Right hindlimb (tissue), 1 donor: ENCODE measurements around the gene ALDH9A1.
"Not testable (repeated sequence)": the region's sequence is repeated elsewhere in the genome, so short reads cannot be mapped to it uniquely, and the experiment has no call there.

ENCODE experiments used
- DNase-seq: peaks from one replicate; pipeline ENCODE4 v3.0.0-alpha.2; 2018

ALDH9A1 gene

GRCh38 chr1:165644064-165644735 lies 54.2 kb downstream of the ALDH9A1 start:
- no peak for DNase-seq

DNA sequence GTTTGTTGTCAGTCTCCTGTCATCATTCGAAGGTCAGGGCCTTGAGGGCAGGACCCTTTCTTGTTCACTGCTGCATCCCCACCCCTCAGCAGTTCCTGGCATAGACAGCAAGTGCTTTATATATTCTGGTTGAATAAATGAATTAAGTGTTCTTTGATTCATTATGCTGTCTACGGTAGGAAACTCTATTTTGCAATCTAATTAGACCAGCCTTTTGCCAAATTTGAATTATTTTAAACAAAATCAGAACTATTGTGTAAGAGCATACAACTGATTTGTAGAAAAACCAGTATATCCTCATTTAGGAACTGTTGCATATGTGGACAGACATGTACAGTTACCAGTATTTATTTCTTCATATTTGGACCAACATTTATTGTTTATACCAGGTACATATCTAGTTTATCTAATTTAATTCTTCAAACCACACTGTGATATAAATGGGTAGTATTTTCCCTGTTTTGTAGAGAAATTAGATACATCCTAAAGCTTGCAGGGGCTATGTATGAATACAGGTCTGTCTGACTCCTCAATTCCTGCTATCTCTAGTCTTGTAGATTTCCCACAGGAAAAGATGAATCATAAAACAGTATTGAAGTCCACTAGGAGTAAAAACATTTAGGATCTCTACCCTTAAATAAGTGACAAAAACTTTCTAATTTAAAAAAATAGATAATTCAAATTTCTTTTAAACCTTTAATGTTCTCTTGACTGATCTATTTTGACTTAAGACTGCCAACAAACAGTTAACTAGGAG lies 57.0 kb downstream of the ALDH9A1 start:
- no peak for DNase-seq

DNA sequence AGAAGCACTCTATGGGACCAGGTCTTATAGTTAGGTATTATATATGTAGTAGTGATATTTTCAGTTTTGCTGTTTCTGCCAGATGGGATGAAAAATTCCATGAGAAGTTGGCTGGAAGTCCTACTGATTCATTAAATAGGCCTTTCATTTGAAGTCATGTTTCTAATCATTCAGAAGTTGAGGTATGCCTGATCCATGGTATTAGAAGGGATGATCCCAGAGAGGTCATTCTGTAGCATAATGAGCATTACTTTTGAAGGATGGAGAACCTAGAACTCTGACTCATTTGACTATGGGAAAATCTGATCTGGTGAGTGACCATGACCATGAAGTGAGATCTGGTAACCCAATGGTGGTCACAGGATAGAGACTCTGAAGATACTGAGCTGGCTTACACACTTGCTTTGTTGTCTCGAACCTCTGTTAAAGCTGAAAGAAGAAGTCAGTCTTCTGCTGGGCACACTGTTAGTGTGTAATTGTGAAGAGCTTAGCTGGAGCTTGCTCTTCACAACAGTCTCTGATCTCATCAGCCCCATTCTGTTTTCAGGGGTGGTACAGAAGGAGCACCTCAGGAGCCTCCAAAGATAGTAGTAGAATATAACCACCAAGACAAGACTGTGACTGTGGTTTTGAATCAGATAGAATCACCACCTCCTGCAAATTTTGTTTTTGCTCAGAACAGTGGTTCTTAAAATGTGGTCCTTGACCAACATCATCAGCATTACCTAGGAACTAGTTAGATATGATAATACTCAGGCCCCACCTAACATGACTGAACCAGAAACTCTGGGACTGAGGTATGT lies 58.3 kb downstream of the ALDH9A1 start:
- no peak for DNase-seq

DNA sequence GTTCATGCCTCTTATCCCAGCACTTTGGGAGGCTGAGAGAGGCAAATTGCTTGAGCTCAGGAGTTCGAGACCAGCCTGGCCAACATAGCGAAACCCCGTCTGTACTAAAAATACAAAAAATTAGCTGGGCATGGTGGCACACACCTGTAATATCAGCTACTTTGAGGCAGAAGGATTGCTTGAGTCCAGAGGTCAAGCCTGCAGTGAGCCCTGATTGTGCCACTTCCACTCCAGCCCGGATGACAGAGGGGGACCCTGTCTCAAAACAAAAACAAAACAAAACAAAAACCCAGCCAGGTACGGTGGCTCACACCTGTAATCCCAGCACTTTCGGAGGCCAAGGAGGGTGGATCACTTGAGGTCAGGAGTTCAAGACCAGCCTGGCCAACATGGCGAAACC lies 60.2 kb downstream of the ALDH9A1 start:
- DNase-seq: not testable (repeated sequence)

DNA sequence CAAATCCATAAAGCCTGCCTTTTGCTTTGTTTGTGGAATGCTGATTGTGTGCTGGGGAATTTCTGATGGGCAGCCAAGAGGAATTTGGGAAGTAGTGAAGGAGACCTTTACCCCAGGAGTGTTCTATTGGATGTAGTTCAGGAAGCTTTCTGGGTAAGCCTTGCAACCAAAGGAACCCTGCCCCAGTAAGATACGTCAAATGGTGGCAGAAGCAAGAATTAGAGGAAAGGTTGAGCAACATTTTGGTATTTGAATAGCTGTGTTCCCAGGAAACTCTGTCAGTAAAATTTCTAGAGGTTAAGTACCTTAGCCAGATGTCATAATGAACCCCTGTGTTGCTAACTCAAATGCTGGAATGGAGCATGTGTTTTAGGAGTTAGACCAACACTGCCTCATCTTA lies 60.9 kb downstream of the ALDH9A1 start:
- DNase-seq: no peak

GRCh38 chr1:165635823-165636222 lies 62.5 kb downstream of the ALDH9A1 start:
- DNase-seq: no peak

- no peak for DNase-seq
Measured at GRCh38 chr1:165635329-165635728, 63.0 kb downstream of the ALDH9A1 start.

DNA sequence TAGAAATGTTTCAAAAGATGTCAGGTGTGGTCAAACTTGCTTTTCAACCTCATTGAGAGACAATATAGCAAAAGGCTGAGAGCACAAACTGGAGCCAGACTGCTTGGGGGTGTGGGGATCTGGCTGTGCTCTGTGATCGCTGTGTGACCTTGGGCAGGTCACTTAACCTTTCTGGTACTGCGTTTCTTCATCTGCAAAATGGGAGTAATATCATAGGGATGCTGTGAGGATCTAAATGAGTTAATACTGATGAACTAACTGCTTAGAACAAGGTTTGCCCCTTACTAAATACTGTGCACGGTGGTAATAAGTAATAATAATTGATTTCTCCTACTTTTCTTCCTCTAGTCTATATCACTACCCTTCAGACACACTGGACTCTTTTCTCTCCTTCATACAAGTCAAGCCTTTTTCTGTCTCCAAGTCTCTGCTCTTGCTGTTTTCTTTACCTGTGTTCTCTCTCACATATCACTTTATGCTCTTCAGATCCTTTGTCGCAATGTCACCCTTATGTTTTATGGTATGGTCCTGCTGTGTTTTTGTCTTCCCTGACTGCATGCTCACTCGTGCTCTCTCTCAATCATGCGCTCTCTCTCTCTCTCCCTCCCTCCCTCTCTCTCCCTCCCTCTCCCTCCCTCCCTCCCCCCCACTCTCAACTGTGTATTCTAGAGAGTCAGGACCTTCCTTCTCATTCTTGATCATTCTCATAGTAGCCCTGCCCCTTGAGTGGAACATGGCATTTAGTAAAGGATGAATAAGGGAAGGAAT lies 64.0 kb downstream of the ALDH9A1 start:
- DNase-seq: no peak

GRCh38 chr1:165633614-165634013 lies 64.7 kb downstream of the ALDH9A1 start:
- DNase-seq: no peak

- peak; percentile 26 for DNase-seq
Measured at GRCh38 chr1:165632491-165632890, 65.9 kb downstream of the ALDH9A1 start.

GRCh38 chr1:165632152-165632469 lies 66.3 kb downstream of the ALDH9A1 start:
- peak; percentile 22 for DNase-seq

- peak; percentile 51 for DNase-seq
Measured at GRCh38 chr1:165631342-165632151, 66.8 kb downstream of the ALDH9A1 start.

- peak; percentile 96 for DNase-seq
Measured at GRCh38 chr1:165630629-165631341, 67.6 kb downstream of the ALDH9A1 start, which contains the start of gene MGST3. TSS of gene MGST3 (plus strand) at chr1:165631234. CDS start at chr1:165649848, 18,614 bp downstream.

- DNase-seq: no peak
Measured at GRCh38 chr1:165629848-165630628, 68.3 kb downstream of the ALDH9A1 start.

- no peak for DNase-seq
Measured at GRCh38 chr1:165629151-165629550, 69.2 kb downstream of the ALDH9A1 start.

DNA sequence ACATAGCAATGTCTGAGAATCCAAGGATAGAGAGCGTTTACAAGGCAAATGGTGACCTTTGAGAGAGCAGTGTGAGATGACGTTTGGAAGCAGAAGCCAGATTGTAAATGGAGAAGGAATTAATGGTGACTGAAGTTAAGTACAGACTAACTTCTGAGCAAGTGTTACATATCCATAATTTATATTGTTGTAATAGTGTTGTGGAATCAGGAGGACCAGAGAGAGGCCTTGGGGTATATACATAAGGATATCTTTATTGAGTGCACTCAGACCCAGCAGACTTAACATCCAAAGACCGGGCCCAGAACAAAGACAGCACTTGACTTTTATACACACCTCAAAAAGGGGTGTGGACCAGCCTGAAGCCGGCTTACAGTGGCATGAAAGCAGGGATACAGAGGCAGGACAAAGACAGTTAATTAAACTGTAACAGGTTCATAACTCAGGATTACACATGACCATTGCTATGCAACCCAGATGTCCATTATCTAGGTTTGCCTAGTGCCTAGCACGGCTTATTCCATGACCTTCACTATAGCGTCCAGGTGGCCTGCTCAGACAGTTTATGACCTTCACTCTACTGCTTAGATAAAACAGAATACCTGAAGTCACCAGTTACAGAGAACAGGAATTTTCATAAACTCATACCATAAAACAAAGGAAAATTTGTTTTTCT lies 70.1 kb downstream of the ALDH9A1 start:
- no peak for DNase-seq

- DNase-seq: no peak
Measured at GRCh38 chr1:165624441-165624840, 73.9 kb downstream of the ALDH9A1 start.

- no peak for DNase-seq
Measured at GRCh38 chr1:165623624-165624023, 74.7 kb downstream of the ALDH9A1 start.

DNA sequence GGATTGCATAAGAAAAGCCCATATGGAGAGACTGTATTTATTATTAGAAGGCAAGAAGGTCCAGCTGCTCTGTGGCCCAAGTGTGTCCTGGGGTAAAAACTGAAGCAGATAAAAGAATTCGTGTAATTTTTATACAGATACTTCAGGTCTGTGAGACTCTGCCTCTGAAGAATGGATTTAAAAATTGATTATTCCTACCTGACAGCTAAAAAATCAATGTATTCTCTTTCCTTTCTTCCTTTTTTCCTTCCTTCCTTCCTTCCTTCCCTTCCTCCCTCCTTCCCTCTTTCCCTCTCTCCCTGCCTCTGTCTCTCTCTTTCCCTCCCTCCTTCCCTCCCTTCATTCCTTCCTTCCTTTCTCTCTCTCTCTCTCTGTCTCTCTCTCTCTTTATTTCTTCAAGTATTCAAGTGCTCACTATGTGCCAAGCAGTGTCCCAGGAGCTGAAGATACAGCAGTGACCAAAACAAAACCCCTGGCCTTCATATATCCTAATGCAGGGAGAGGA lies 78.7 kb downstream of the ALDH9A1 start:
- DNase-seq: no peak
